Activated CD4-positive, alpha-beta memory T cell treated with anti-CD3 and anti-CD28 coated beads for 36 hours (primary cell): ENCODE measurements around the gene LRRC4B. TPM values are rescaled to one million over a fixed set of nuclear protein-coding genes. Genes with fewer than 3 reads are reported as not detected.

ENCODE experiments used
- CTCF ChIA-PET: fragments of 350-600 bp; sonication (Branson Sonifier 250); formaldehyde crosslinking; loops from one replicate; lab custom pipeline; 2021; ENCODE audit warnings: antibody characterized with exemption, inconsistent platforms; lab: Charles Lee
- POLR2A ChIA-PET: fragments of 350-600 bp; sonication (Branson Sonifier 250); formaldehyde crosslinking; loops from one replicate; lab custom pipeline; 2021; ENCODE audit warnings: antibody characterized with exemption; lab: Charles Lee
- DNase-seq: peaks from one replicate; pipeline ENCODE4 v3.0.0-alpha.2; 2020
- H3K27ac Mint-ChIP-seq: one replicate; pipeline ENCODE4 v1.8.0; 2021; ENCODE audit warnings: mixed read lengths
- H3K27me3 Mint-ChIP-seq: one replicate; pipeline ENCODE4 v1.8.0; 2021; ENCODE audit warnings: mixed read lengths
- H3K36me3 Mint-ChIP-seq: one replicate; pipeline ENCODE4 v1.8.0; 2021; ENCODE audit warnings: mixed read lengths
- H3K4me1 Mint-ChIP-seq: one replicate; pipeline ENCODE4 v1.8.0; 2021; ENCODE audit warnings: low read depth, mixed read lengths
- H3K4me3 Mint-ChIP-seq: one replicate; pipeline ENCODE4 v1.8.0; 2021; ENCODE audit warnings: mild to moderate bottlenecking, mixed read lengths
- H3K9me3 Mint-ChIP-seq: one replicate; pipeline ENCODE4 v1.8.0; 2021; ENCODE audit warnings: mixed read lengths
- intact Hi-C: fragments of 100-400 bp; cut with micrococcal nuclease; formaldehyde crosslinking; loops from one replicate; pipeline ENCODE4 v1.15.1; 2023
- total RNA-seq, 2 experiments: library from RNA; stranded (reverse); gene quantifications; one replicate each; pipeline ENCODE4 v1.2.3, GENCODE V29; 2021

LRRC4B gene
- total RNA-seq, 2 experiments from 2014 or later, result not detected

DNA sequence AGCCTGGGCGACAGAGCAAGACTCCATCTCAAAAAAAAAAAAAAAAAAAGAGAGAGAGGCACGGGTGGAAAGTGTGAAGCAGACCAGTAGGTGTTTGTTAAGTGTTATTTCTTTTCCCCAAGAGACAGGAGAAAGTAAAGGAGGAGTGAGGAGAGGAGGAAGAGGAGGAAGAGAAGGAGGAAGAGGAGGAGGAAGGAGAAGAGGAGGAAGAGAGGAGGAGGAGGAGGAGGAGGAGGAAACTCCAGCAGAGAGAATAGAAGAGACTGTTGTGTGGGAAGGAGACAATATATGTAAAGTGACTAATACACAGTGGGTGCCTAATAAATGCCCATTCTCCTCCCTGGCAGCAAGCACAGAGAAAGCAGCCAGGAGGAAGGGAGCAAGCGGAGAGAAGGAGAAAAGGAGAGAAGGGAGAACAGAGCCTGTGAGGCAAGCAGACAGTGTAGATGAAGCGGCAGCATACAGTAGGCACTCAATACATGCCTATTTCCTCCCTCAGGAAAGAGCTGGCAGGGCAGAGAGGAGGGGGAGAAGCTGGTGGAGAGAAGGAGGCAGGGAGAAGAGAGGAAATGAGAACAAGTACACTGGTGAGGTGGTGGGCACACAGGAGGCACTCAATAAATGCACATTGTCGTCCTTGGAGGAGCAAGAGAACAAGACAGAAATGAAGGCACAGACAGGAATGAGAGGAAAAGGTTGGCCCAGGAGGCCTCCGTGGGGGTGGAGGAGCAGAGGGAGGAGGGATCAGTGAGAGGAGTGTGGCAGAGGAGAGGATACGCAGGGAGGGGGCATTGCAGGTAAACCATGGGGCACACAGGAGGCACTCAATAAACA lies 73.8 kb downstream of the LRRC4B start:
- Mint-ChIP-seq H3K27me3 (no peaks in the 10 kb centered on the region), H3K36me3 (no peaks in the 10 kb centered on the region), H3K4me3 (no peak overlapping the region), H3K4me1 (peaks cover 19% of the 10 kb centered on the region), H3K27ac (no peak overlapping the region), H3K9me3 (no peaks in the 10 kb centered on the region)
- CTCF ChIA-PET, result no interaction called here
- no peak for DNase-seq
- intact Hi-C loops, result no loop called here
- POLR2A ChIA-PET, result no interaction called here

- ChIA-PET POLR2A (no interaction called here), CTCF (no interaction called here)
- Mint-ChIP-seq H3K27ac (no peak overlapping the region), H3K4me1 (peaks cover 19% of the 10 kb centered on the region), H3K36me3 (no peaks in the 10 kb centered on the region), H3K9me3 (no peaks in the 10 kb centered on the region), H3K4me3 (no peak overlapping the region), H3K27me3 (no peaks in the 10 kb centered on the region)
- intact Hi-C loops, result no loop called here
- no peak for DNase-seq
These were observed 75.1 kb downstream of the LRRC4B start for GRCh38 chr19:50493171-50493570.

DNA sequence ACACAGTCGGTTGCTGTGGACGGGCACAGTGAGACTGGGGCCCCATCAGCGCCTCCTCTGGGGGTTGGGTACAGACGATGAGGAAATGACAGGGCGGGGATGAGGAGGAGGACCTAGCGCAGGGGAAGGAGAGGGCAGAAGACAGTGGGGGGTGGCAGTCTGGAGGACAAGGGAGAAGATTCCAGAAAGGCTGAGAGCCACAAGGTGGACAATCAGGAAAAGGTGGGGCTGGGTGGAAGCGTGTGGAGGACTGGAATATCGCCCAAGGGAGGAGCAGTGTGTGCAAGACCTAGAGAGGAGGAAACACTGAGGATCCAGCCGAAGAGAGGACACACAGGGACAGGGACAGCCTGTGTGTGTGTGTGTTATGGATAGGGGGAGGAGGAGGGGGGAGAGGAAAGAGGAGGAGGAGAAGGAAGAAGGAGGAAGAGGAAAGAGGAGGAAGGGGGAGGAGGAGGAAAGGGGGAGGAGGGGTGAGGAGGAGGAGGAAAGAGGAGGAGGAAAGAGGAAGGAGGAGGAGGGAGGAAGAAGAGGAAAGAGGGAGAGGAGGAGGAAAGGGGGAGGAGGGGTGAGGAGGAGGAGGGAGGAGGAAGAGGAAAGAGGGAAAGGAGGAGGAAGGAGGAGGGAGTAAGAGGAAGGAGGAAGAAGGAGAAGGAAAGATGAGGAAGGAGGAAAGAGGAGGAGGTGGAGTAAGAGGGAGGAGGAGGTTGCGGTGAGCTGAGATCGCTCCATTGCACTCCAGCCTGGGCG lies 75.8 kb downstream of the LRRC4B start:
- intact Hi-C loops, result no loop called here
- peak; percentile 62 for DNase-seq
- Mint-ChIP-seq H3K36me3 (no peaks in the 10 kb centered on the region), H3K9me3 (no peaks in the 10 kb centered on the region), H3K27me3 (no peaks in the 10 kb centered on the region), H3K4me3 (no peak overlapping the region), H3K4me1 (peaks cover 19% of the 10 kb centered on the region), H3K27ac (peak overlapping the region; percentile 42)
- ChIA-PET POLR2A (no interaction called here), CTCF (no interaction called here)

GRCh38 chr19:50490991-50491472 lies 77.2 kb downstream of the LRRC4B start:
- intact Hi-C loops, result no loop called here
- no peak overlapping the region for H3K4me3 Mint-ChIP-seq
- no peaks in the 10 kb centered on the region for H3K36me3 Mint-ChIP-seq
- H3K4me1 Mint-ChIP-seq, result peaks cover 19% of the 10 kb centered on the region
- POLR2A ChIA-PET, result no interaction called here
- DNase-seq, result no peak
- no peaks in the 10 kb centered on the region for H3K27me3 Mint-ChIP-seq
- peaks cover 5% of the 10 kb centered on the region for H3K9me3 Mint-ChIP-seq
- CTCF ChIA-PET, result interaction anchor here (0.5 kb wide), 1 partner anchor 80 kb away, joined by 3 read pairs; no protein-coding TSS in a partner anchor
- no peak overlapping the region for H3K27ac Mint-ChIP-seq

GRCh38 chr19:50490411-50490811 lies 77.8 kb downstream of the LRRC4B start:
- H3K4me1 Mint-ChIP-seq, result peaks cover 19% of the 10 kb centered on the region
- no peak for DNase-seq
- H3K27me3 Mint-ChIP-seq, result no peaks in the 10 kb centered on the region
- H3K27ac Mint-ChIP-seq, result no peak overlapping the region
- CTCF ChIA-PET, result no interaction called here
- intact Hi-C loops, result no loop called here
- POLR2A ChIA-PET, result no interaction called here
- H3K4me3 Mint-ChIP-seq, result no peak overlapping the region
- peaks cover 5% of the 10 kb centered on the region for H3K9me3 Mint-ChIP-seq
- H3K36me3 Mint-ChIP-seq, result peaks cover 3% of the 10 kb centered on the region

DNA sequence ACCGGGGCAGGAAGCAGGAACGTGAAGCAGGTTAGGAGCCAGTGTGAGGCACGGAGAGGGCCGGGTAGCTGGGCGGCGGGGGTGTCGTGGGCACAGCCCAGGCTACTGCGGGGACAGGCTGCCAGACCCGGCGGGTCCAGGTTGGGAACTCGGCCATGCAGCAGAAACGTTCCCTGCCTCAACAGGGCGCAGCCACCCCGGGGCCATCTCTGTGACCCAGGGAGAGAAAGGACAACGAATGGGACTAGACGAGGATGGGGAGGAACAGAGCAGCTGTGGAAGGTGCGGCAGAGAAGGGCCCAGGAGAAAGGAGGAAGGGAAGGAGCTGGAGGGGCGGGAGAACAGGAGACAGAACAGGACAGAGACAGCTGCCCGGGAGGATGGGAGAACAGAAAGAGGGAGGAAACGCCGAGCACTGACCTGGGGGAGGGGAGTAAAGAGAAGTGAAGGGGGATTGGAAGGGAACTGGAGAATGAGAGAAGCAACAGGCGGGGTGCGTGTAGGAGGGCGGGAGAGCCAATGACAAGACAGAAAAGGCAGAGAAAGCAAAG lies 78.7 kb downstream of the LRRC4B start:
- Mint-ChIP-seq H3K27me3 (no peaks in the 10 kb centered on the region), H3K9me3 (peaks cover 5% of the 10 kb centered on the region), H3K4me3 (no peak overlapping the region), H3K4me1 (peaks cover 19% of the 10 kb centered on the region), H3K36me3 (peaks cover 5% of the 10 kb centered on the region), H3K27ac (no peak overlapping the region)
- CTCF ChIA-PET, result no interaction called here
- POLR2A ChIA-PET, result no interaction called here
- intact Hi-C loops, result no loop called here
- no peak for DNase-seq

- Mint-ChIP-seq H3K9me3 (peaks cover 5% of the 10 kb centered on the region), H3K27me3 (no peaks in the 10 kb centered on the region), H3K4me3 (no peak overlapping the region), H3K36me3 (peaks cover 5% of the 10 kb centered on the region), H3K4me1 (peaks cover 19% of the 10 kb centered on the region), H3K27ac (no peak overlapping the region)
- intact Hi-C loops, result no loop called here
- ChIA-PET POLR2A (no interaction called here), CTCF (interaction anchor here (0.9 to 1.6 kb wide), 2 partner anchors 21 to 68 kb away, joined by 3 to 4 read pairs; no protein-coding TSS in a partner anchor)
- DNase-seq, result no peak
These were observed 79.6 kb downstream of the LRRC4B start for GRCh38 chr19:50488389-50489194.

DNA sequence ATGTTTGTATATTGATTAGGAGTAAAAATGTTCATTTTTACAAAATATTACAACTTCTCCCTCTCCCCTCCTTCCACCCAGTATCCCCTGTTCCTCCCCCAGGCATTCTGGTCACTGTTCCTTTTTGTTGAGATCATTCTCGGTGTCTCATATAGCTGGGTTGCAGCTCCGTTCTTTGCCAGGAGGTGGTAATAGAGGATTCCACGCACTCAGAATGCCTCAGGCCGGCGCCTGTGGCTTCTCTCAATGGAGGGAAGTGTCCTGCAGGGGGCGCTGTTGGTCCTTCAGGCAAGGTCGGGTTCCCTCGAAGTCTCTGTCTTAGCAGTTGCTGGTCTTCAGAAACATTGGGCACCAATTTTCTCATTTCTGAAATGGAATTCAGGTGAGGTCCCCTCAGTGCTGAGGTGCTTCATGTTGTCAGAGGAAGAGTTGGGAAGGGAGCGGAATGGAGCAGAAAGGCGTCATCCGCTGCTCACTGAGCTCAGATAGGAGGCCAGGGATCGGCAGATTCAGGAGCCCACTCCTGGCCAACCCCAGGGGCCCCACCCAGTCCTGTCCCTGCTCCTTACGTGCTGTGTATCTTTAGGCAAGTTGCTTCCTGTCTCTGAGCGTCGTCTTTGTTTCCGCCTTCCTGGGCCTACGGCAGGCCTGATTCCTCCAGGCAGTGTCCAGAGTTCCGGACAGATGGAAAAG lies 81.3 kb downstream of the LRRC4B start:
- POLR2A ChIA-PET, result no interaction called here
- intact Hi-C loops, result no loop called here
- Mint-ChIP-seq H3K36me3 (peaks cover 13% of the 10 kb centered on the region), H3K4me3 (no peak overlapping the region), H3K9me3 (peaks cover 5% of the 10 kb centered on the region), H3K27me3 (no peaks in the 10 kb centered on the region), H3K27ac (no peak overlapping the region), H3K4me1 (peaks cover 14% of the 10 kb centered on the region)
- CTCF ChIA-PET, result interaction anchor here (0.6 to 1.4 kb wide), 8 partner anchors 8 to 296 kb away, joined by 3 to 5 read pairs (median 4); partner anchors contain the start of gene JOSD2
- peak; percentile 80 for DNase-seq

DNA sequence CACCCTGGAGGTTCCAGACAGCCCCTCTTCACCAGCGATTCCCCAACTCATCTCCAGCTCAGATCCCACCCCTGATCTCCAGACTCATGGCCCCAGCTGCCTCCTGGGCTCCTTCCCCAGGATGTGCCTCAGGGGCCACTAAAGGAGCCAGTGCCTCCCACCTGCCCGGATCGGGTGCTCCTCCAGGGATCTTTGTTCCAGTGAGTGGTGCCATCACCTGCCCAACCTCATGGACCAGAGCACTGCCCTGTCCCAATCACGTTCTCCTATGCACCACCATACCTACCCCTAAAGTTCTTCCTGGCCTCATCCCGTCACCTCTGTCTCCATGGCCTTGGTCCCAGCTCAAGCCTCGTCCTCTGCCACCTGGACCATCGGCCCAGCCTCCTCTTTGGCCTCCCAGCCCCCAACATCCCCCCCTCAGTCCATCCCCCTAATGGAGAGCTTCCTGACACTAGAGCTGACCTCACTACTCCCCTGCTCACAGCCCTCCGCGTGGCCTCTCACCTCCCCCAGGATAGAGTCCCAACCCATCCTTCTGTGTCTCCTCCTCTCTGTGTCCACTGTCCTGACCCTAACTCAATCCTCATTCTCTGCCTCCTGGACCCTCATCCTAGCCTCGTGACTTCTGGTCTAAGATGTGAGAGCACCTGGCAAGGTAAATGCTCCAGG lies 82.8 kb downstream of the LRRC4B start:
- H3K27ac Mint-ChIP-seq, result no peak overlapping the region
- no peaks in the 10 kb centered on the region for H3K27me3 Mint-ChIP-seq
- H3K36me3 Mint-ChIP-seq, result peaks cover 16% of the 10 kb centered on the region
- H3K4me1 Mint-ChIP-seq, result peaks cover 2% of the 10 kb centered on the region
- ChIA-PET POLR2A (no interaction called here), CTCF (no interaction called here)
- H3K9me3 Mint-ChIP-seq, result peaks cover 5% of the 10 kb centered on the region
- DNase-seq, result no peak
- no peak overlapping the region for H3K4me3 Mint-ChIP-seq
- intact Hi-C loops, result no loop called here

DNA sequence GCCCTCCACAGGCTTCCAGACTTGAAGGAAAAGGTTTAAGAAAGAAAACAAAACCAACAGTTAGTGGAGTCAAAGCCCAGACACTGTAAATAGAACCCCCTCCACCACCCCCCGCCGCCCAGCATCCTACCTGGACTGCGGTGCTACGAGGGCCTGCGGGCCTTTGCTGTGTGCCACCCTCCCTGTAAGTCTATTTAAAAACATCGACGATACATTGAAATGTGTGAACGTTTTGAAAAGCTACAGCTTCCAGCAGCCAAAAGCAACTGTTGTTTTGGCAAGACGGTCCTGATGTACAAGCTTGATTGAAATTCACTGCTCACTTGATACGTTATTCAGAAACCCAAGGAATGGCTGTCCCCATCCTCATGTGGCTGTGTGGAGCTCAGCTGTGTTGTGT lies 85.3 kb downstream of the LRRC4B start:
- Mint-ChIP-seq H3K4me3 (no peak overlapping the region), H3K9me3 (peaks cover 5% of the 10 kb centered on the region), H3K27ac (no peak overlapping the region), H3K27me3 (no peaks in the 10 kb centered on the region), H3K36me3 (peaks cover 20% of the 10 kb centered on the region), H3K4me1 (peaks cover 8% of the 10 kb centered on the region)
- DNase-seq, result no peak
- intact Hi-C loops, result no loop called here
- ChIA-PET CTCF (interaction anchor here (1.9 kb wide), 1 partner anchor 73 kb away, joined by 6 read pairs; no protein-coding TSS in a partner anchor), POLR2A (no interaction called here)
